Fibroblast of lung (primary cell): Measurements from ENCODE around the gene EDNRA. TPM values are rescaled to one million over a fixed set of nuclear protein-coding genes. Genes with fewer than 3 reads are reported as not detected.

Experiments used
- DNase-seq, 2 donors: peaks; one replicate each; pipeline versions ENCODE4 v3.0.0 to v3.0.0-alpha.2; 2010; ENCODE audit warnings: low read depth in 2 of 2
- H2AFZ ChIP-seq: 2 replicates; pipeline ENCODE4 v1.5.1; 2012; ENCODE audit warnings: low read length, control low read depth, inconsistent platforms
- H3K27ac ChIP-seq: 2 replicates; pipeline ENCODE4 v1.5.1; 2011; ENCODE audit warnings: low read length, control low read depth; ENCODE audit not compliant: insufficient read depth
- H3K27me3 ChIP-seq: 2 replicates; pipeline ENCODE4 v1.5.1; 2011; ENCODE audit warnings: mild to moderate bottlenecking, low read length; ENCODE audit not compliant: control insufficient read depth, insufficient read depth
- H3K36me3 ChIP-seq: 2 replicates; pipeline ENCODE4 v1.5.1; 2011; ENCODE audit warnings: low read length; ENCODE audit not compliant: control insufficient read depth, insufficient read depth
- H3K4me1 ChIP-seq: 2 replicates; pipeline ENCODE4 v1.5.1; 2011; ENCODE audit warnings: low read length; ENCODE audit not compliant: control insufficient read depth, insufficient read depth; ENCODE audit errors: extremely low read depth
- H3K4me2 ChIP-seq: 2 replicates; pipeline ENCODE4 v1.5.1; 2011; ENCODE audit warnings: low read length, control low read depth; ENCODE audit not compliant: insufficient read depth; ENCODE audit errors: extremely low read depth
- H3K4me3 ChIP-seq, 4 experiments: fragments of 200-600 bp in 1 of 4; sonication (generic) in 1 of 4; replicated peaks in 1 of 4; 2 replicates each; pipeline ENCODE4 v1.5.1; 2011 to 2016; ENCODE audit warnings: low read length in 4 of 4, low read depth in 3 of 4, mild to moderate bottlenecking in 3 of 4, control low read depth in 2 of 4, inconsistent platforms in 1 of 4, mixed read lengths in 1 of 4; ENCODE audit not compliant: insufficient read depth in 1 of 4; ENCODE audit errors: control extremely low read depth in 1 of 4
- H3K79me2 ChIP-seq: 2 replicates; pipeline ENCODE4 v1.5.1; 2012; ENCODE audit warnings: mild to moderate bottlenecking, low read length, inconsistent platforms; ENCODE audit not compliant: control insufficient read depth, insufficient read depth
- H3K9ac ChIP-seq: 2 replicates; pipeline ENCODE4 v1.5.1; 2011; ENCODE audit warnings: mild to moderate bottlenecking, low read length, control low read depth; ENCODE audit not compliant: insufficient read depth
- H3K9me3 ChIP-seq: 2 replicates; pipeline ENCODE4 v1.5.1; 2012; ENCODE audit warnings: low read depth, low read length; ENCODE audit not compliant: control insufficient read depth, insufficient read depth
- H4K20me1 ChIP-seq: 2 replicates; pipeline ENCODE4 v1.5.1; 2011; ENCODE audit warnings: low read length; ENCODE audit not compliant: control insufficient read depth, insufficient read depth; ENCODE audit errors: extremely low read depth
- CTCF ChIP-seq, 2 donors: IDR thresholded peaks in 1 of 2; conservative IDR thresholded peaks in 1 of 2; 1 replicate in 1 of 2; 2 replicates in 1 of 2; pipeline ENCODE4 v1.5.1; 2011 to 2012; ENCODE audit warnings: low read length in 2 of 2, control low read depth in 1 of 2, inconsistent platforms in 1 of 2, low read depth in 1 of 2, mild to moderate bottlenecking in 1 of 2
- EZH2 ChIP-seq: IDR thresholded peaks from 2 replicates; pipeline ENCODE4 v1.5.1; 2012; ENCODE audit warnings: low read length, control low read depth, mild to moderate bottlenecking; ENCODE audit errors: missing control alignments
- polyA plus RNA-seq, 2 donors: library from polyadenylated mRNA; depleted of rRNA in 1 of 2; stranded (reverse) in 1 of 2; unstranded in 1 of 2; fragments of >200 nt; gene quantifications; 2 replicates each; pipeline ENCODE4 v1.2.1, GENCODE V29; 2011 to 2012; ENCODE audit warnings: missing spikeins in 1 of 2
- total RNA-seq: library from RNA; depleted of rRNA; stranded (reverse); fragments of >200 nt; gene quantifications from 2 replicates; pipeline ENCODE4 v1.2.1, GENCODE V29; 2014

EDNRA gene
- total and polyA plus RNA-seq, 2 donors (not counting 1 experiment from before 2014, with no cell fraction given) = 2.0 to 9.5 TPM

- no peaks in the 10 kb centered on the region for H3K27me3 ChIP-seq
- no peak overlapping the region for H3K9ac ChIP-seq
- no peaks in the 10 kb centered on the region for H4K20me1 ChIP-seq
- no peaks in the 10 kb centered on the region for H3K9me3 ChIP-seq
- no peak overlapping the region for H3K27ac ChIP-seq
- TF ChIP-seq EZH2 (no peak), CTCF (conservative IDR thresholded peaks at IDR 0.05 in 1 of 2, IDR thresholded peaks at IDR 0.05 in 1 of 2; ENCODE audit: low read depth in 1 of 2, low read length in 2 of 2) (no peak)
- H3K4me3 ChIP-seq = no peak overlapping the region
- no peaks in the 10 kb centered on the region for H3K36me3 ChIP-seq
- no peaks in the 10 kb centered on the region for H3K4me1 ChIP-seq
- no peaks in the 10 kb centered on the region for H3K79me2 ChIP-seq
- no peak overlapping the region for H2AFZ ChIP-seq
- no peak overlapping the region for H3K4me2 ChIP-seq
- DNase-seq = peak in 1 of 2 donors; percentile 62
These were observed 10.2 kb downstream of the EDNRA start for GRCh38 chr4:147491086-147491485.

GRCh38 chr4:147492306-147492705 lies 11.4 kb downstream of the EDNRA start:
- Histone ChIP-seq H3K4me2 (no peak overlapping the region), H4K20me1 (no peaks in the 10 kb centered on the region), H3K27me3 (no peaks in the 10 kb centered on the region), H3K4me1 (no peaks in the 10 kb centered on the region), H3K36me3 (no peaks in the 10 kb centered on the region), H3K9me3 (no peaks in the 10 kb centered on the region), H2AFZ (no peak overlapping the region), H3K9ac (no peak overlapping the region), H3K27ac (no peak overlapping the region), H3K4me3 (no peak overlapping the region), H3K79me2 (no peaks in the 10 kb centered on the region)
- TF ChIP-seq EZH2 = no peak
- TF ChIP-seq CTCF (conservative IDR thresholded peaks at IDR 0.05 in 1 of 2, IDR thresholded peaks at IDR 0.05 in 1 of 2; ENCODE audit: low read depth in 1 of 2, low read length in 2 of 2) = no peak
- DNase-seq = peak in 1 of 2 donors; percentile 64

GRCh38 chr4:147492761-147493160 lies 11.9 kb downstream of the EDNRA start:
- DNase-seq = peak; percentile 86 to 94
- peak overlapping the region; percentile 21 for H3K4me2 ChIP-seq
- no peak overlapping the region for H2AFZ ChIP-seq
- H3K27ac ChIP-seq = no peak overlapping the region
- no peaks in the 10 kb centered on the region for H4K20me1 ChIP-seq
- H3K9ac ChIP-seq = no peak overlapping the region
- H3K4me1 ChIP-seq = no peaks in the 10 kb centered on the region
- no peaks in the 10 kb centered on the region for H3K9me3 ChIP-seq
- no peak overlapping the region for H3K4me3 ChIP-seq
- H3K27me3 ChIP-seq = no peaks in the 10 kb centered on the region
- H3K36me3 ChIP-seq = no peaks in the 10 kb centered on the region
- no peak for TF ChIP-seq EZH2
- TF ChIP-seq CTCF (conservative IDR thresholded peaks at IDR 0.05 in 1 of 2, IDR thresholded peaks at IDR 0.05 in 1 of 2; ENCODE audit: low read depth in 1 of 2, low read length in 2 of 2) = no peak
- H3K79me2 ChIP-seq = no peaks in the 10 kb centered on the region
